DND-41 (cell line): ENCODE measurements around the gene TMEM51.

Source experiments
- ATAC-seq: fragments of 200-7000 bp; cut with Tn5 transposase; 3 replicates; pipeline ENCODE4 v1.9.1; 2021; ENCODE audit warnings: low read depth; ENCODE audit not compliant: insufficient read depth
- DNase-seq: peaks from one replicate; pipeline ENCODE4 v3.0.0-alpha.2; 2020
- H2AFZ ChIP-seq: 2 replicates; pipeline ENCODE4 v1.6.0; 2012; ENCODE audit warnings: low read depth, low read length
- H3K27ac ChIP-seq: 2 replicates; pipeline ENCODE4 v1.5.1; 2012; ENCODE audit warnings: low read length, inconsistent platforms
- H3K27me3 ChIP-seq: fragments of 200-600 bp; sonication (generic); 2 replicates; pipeline ENCODE4 v1.6.0; 2012; ENCODE audit warnings: low read length, mild to moderate bottlenecking, inconsistent platforms; ENCODE audit not compliant: insufficient read depth, poor library complexity
- H3K36me3 ChIP-seq: 2 replicates; pipeline ENCODE4 v1.5.1; 2012; ENCODE audit warnings: low read length, inconsistent platforms; ENCODE audit not compliant: insufficient read depth
- H3K4me1 ChIP-seq: 2 replicates; pipeline ENCODE4 v1.5.1; 2012; ENCODE audit warnings: mild to moderate bottlenecking, low read length; ENCODE audit not compliant: insufficient read depth
- H3K4me2 ChIP-seq: 2 replicates; pipeline ENCODE4 v1.6.0; 2012; ENCODE audit warnings: mild to moderate bottlenecking, moderate library complexity, low read length, inconsistent platforms; ENCODE audit not compliant: insufficient read depth
- H3K4me3 ChIP-seq, 2 experiments: fragments of 200-600 bp in 1 of 2; shearing (Covaris generic) in 1 of 2; 2 replicates each; pipeline ENCODE4 v1.5.1; 2012 to 2016; ENCODE audit warnings: inconsistent platforms in 2 of 2, low read length in 2 of 2, mild to moderate bottlenecking in 2 of 2, low read depth in 1 of 2, moderate library complexity in 1 of 2
- H3K79me2 ChIP-seq: 2 replicates; pipeline ENCODE4 v1.6.0; 2012; ENCODE audit warnings: low read length, inconsistent platforms; ENCODE audit not compliant: insufficient read depth
- H3K9ac ChIP-seq: 2 replicates; pipeline ENCODE4 v1.6.0; 2012; ENCODE audit warnings: low read depth, mild to moderate bottlenecking, inconsistent platforms, low read length, moderate library complexity
- H3K9me3 ChIP-seq: 2 replicates; pipeline ENCODE4 v1.5.1; 2012; ENCODE audit warnings: low read length, moderate library complexity, mild to moderate bottlenecking, inconsistent platforms; ENCODE audit not compliant: insufficient read depth, severe bottlenecking
- H4K20me1 ChIP-seq: 2 replicates; pipeline ENCODE4 v1.6.0; 2012; ENCODE audit warnings: low read length; ENCODE audit not compliant: insufficient read depth
- EZH2 ChIP-seq: IDR thresholded peaks from 3 replicates; pipeline ENCODE4 v1.6.1; 2012; ENCODE audit warnings: borderline replicate concordance, low read depth, mild to moderate bottlenecking, moderate library complexity, low read length, inconsistent platforms; ENCODE audit not compliant: severe bottlenecking
- TF ChIP-seq, protein P1 (sequence below): IDR thresholded peaks from 2 replicates; pipeline ENCODE4 v1.5.1; 2012; ENCODE audit warnings: borderline replicate concordance, low read length, moderate library complexity, mild to moderate bottlenecking; ENCODE audit not compliant: poor library complexity, severe bottlenecking; ENCODE audit errors: extremely low read depth

The TMEM51 gene

DNA sequence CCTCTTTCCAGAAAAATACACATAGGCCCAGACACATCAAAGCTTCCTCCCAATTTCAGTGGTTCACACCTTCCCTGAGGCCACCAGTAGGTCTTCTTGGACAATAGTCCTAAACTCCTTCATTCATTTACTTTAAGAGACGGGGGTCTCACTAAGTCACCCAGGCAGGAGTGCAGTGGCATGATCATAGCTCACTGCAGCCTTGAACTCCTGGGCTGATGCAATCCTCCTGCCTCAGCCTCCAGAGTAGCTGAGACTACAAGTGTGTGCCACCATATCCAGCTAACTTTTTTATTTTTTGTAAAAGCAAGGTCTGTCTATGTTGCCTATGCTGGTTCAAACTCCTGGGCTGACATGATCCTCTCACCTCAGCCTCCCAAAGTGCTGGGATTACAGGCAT is 85.2 kb downstream of the TMEM51 start:
- Histone ChIP-seq H3K27me3 (peaks cover 4% of the 10 kb centered on the region), H3K79me2 (no peaks in the 10 kb centered on the region), H4K20me1 (no peaks in the 10 kb centered on the region), H3K4me2 (no peak overlapping the region), H3K27ac (no peak overlapping the region), H3K9me3 (no peaks in the 10 kb centered on the region), H3K36me3 (no peaks in the 10 kb centered on the region), H3K4me3 (no peak overlapping the region), H3K9ac (no peak overlapping the region), H3K4me1 (no peaks in the 10 kb centered on the region), H2AFZ (no peak overlapping the region)
- TF ChIP-seq, protein P1, sequence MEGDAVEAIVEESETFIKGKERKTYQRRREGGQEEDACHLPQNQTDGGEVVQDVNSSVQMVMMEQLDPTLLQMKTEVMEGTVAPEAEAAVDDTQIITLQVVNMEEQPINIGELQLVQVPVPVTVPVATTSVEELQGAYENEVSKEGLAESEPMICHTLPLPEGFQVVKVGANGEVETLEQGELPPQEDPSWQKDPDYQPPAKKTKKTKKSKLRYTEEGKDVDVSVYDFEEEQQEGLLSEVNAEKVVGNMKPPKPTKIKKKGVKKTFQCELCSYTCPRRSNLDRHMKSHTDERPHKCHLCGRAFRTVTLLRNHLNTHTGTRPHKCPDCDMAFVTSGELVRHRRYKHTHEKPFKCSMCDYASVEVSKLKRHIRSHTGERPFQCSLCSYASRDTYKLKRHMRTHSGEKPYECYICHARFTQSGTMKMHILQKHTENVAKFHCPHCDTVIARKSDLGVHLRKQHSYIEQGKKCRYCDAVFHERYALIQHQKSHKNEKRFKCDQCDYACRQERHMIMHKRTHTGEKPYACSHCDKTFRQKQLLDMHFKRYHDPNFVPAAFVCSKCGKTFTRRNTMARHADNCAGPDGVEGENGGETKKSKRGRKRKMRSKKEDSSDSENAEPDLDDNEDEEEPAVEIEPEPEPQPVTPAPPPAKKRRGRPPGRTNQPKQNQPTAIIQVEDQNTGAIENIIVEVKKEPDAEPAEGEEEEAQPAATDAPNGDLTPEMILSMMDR = no peak
- no peak for TF ChIP-seq EZH2
- no peak for DNase-seq
- no peak for ATAC-seq

DNA sequence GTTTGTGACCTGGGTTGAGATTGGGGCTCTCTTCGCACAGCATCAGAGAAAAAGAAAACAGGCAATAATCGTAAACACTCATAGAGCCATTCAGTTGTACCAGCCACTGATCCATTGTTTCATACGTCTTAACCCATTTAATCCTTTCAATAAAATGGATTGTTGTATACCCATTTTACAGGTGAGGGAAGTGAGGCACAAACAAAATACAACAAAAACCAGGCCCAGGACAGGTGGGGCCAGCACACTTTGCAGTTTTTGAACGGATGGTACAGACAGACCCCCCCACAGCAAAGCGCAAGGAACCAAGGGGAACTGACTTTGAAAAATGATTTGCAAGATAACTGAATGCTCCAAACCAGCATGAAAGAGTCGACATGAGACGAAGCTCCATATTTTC is 89.2 kb downstream of the TMEM51 start:
- H3K27me3 ChIP-seq = no peaks in the 10 kb centered on the region
- TF ChIP-seq, protein P1 = no peak
- no peak for TF ChIP-seq EZH2
- no peak overlapping the region for H2AFZ ChIP-seq
- no peak overlapping the region for H3K27ac ChIP-seq
- peaks cover 5% of the 10 kb centered on the region; the same call in 1 of the 2 replicates for H4K20me1 ChIP-seq
- H3K36me3 ChIP-seq = no peaks in the 10 kb centered on the region
- no peak overlapping the region for H3K4me3 ChIP-seq
- DNase-seq (no peak), ATAC-seq (no peak)
- H3K79me2 ChIP-seq = no peaks in the 10 kb centered on the region
- H3K4me2 ChIP-seq = no peak overlapping the region
- H3K9ac ChIP-seq = no peak overlapping the region
- H3K9me3 ChIP-seq = no peaks in the 10 kb centered on the region
- no peaks in the 10 kb centered on the region for H3K4me1 ChIP-seq

DNA sequence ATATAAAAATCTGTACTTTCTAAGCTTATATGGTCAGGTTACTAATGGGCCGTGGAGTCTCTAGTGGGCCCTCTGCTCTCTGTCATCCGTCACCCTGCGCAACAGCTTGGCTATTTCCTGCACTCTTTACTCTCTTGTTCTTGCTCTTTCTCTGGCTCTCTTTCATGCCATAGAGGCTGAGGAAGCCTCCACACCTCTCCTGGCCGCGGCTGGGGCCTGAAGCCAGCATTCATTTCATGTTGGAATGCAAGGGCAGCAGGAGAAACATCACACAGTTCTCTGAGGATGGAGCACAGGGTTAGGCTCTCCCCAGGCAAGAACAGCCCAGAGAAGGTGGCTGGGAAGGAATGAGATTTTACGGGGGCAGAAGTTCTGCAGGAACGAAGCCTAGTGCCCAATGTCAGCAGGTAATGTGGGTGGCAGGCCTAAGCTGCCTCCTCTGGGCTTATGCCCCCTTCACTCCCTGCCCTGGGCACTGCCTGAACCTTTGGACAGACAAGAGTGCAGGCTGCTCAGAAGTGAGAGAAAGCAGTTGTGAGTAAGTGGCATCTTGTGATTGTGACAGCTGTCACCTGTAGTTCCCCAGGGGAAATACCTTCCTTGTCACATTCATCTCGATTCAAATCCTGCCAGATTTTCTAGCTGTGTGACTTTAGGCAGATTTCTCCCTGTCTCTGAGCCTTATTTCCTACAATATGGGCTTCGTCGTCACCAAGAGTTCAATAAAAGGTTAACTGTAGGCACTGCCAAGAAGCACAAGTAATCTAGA is 89.9 kb downstream of the TMEM51 start:
- DNase-seq = no peak
- ATAC-seq = no peak

More for the DNA sequence above, 89.9 kb downstream of the TMEM51 start:
- H2AFZ ChIP-seq = no peak overlapping the region
- peaks cover 5% of the 10 kb centered on the region; the same call in 1 of the 2 replicates for H3K4me1 ChIP-seq
- no peaks in the 10 kb centered on the region for H3K79me2 ChIP-seq
- no peak overlapping the region for H3K27ac ChIP-seq
- TF ChIP-seq, protein P1 = no peak
- no peak for TF ChIP-seq EZH2
- no peak overlapping the region for H3K9ac ChIP-seq
- H3K27me3 ChIP-seq = no peaks in the 10 kb centered on the region
- H3K9me3 ChIP-seq = no peaks in the 10 kb centered on the region
- no peak overlapping the region for H3K4me3 ChIP-seq
- H4K20me1 ChIP-seq = peaks cover 5% of the 10 kb centered on the region; the same call in 1 of the 2 replicates
- H3K36me3 ChIP-seq = no peaks in the 10 kb centered on the region
- no peak overlapping the region for H3K4me2 ChIP-seq
